ENCODE data around the gene AJUBA. TPM values are rescaled to one million over a fixed set of nuclear protein-coding genes. Genes with fewer than 3 reads are reported as not detected.
A peak's percentile ranks its signal among the peaks of the same experiment; 100 is the strongest.

The AJUBA gene
- total and polyA plus RNA-seq, 4 donors, result 7.2 to 34.2 (median 28.8) TPM

GRCh38 chr14:22929104-22929960 lies 53.0 kb downstream of the AJUBA start, which contains the start of gene PRMT5:
TSS of gene PRMT5 (minus strand) at chr14:22929376. CDS start at chr14:22929361, 15 bp downstream.
- H3K27ac ChIP-seq (ENCODE audit: low read depth in 1 of 2, low read length in 1 of 2), result peak within 1 kb of the TSS; percentile 90 to 94
- H3K4me1 ChIP-seq (ENCODE audit: control insufficient read depth in 5 of 5, insufficient read depth in 5 of 5, low read length in 5 of 5), result peaks cover 3 to 12% (median 5%) of the 10 kb centered on the region in 5 donors
- peaks cover 11 to 15% (median 12%) of the 10 kb centered on the region in 4 donors for H3K36me3 ChIP-seq (ENCODE audit: control insufficient read depth in 4 of 4, insufficient read depth in 4 of 4, low read length in 4 of 4)
- peak within 1 kb of the TSS; percentile 87 for H3K4me3 ChIP-seq
- TF ChIP-seq CTCF (IDR thresholded peaks at IDR 0.05; ENCODE audit: control extremely low read depth, extremely low read depth), result no peak
- 0 to 1% methylated on average over 51 of the region's 51 CpGs for WGBS, 2 donors
- peak; percentile 97 for ATAC-seq (ENCODE audit: insufficient read depth, low FRiP score)
- H3K9me3 ChIP-seq (ENCODE audit: control insufficient read depth in 4 of 4, insufficient read depth in 3 of 4, low read length in 3 of 4), result no peaks in the 10 kb centered on the region
- DNase-seq, result peak; percentile 100
- peak within 1 kb of the TSS; percentile 84 to 96 for H3K9ac ChIP-seq (ENCODE audit: insufficient read depth in 1 of 2, low read length in 2 of 2)
- H3K27me3 ChIP-seq (ENCODE audit: control insufficient read depth in 3 of 3, insufficient read depth in 3 of 3, low read length in 2 of 3), result no peaks in the 10 kb centered on the region

- no peak for ATAC-seq (ENCODE audit: insufficient read depth, low FRiP score)
- H3K9ac ChIP-seq (ENCODE audit: insufficient read depth in 1 of 2, low read length in 2 of 2), result peak overlapping the region; percentile 84 to 96
- 7 to 9% methylated on average over 12 of the region's 12 CpGs for WGBS, 2 donors
- no peak for DNase-seq
- H3K27me3 ChIP-seq (ENCODE audit: control insufficient read depth in 3 of 3, insufficient read depth in 3 of 3, low read length in 2 of 3), result no peaks in the 10 kb centered on the region
- peaks cover 17 to 23% (median 20%) of the 10 kb centered on the region in 4 donors for H3K36me3 ChIP-seq (ENCODE audit: control insufficient read depth in 4 of 4, insufficient read depth in 4 of 4, low read length in 4 of 4)
- H3K9me3 ChIP-seq (ENCODE audit: control insufficient read depth in 4 of 4, insufficient read depth in 3 of 4, low read length in 3 of 4), result no peaks in the 10 kb centered on the region
- H3K27ac ChIP-seq (ENCODE audit: low read depth in 1 of 2, low read length in 1 of 2), result peak overlapping the region; percentile 90 to 91
- H3K4me3 ChIP-seq, result peak overlapping the region; percentile 87
- peaks cover 3 to 12% (median 5%) of the 10 kb centered on the region in 5 donors for H3K4me1 ChIP-seq (ENCODE audit: control insufficient read depth in 5 of 5, insufficient read depth in 5 of 5, low read length in 5 of 5)
- TF ChIP-seq CTCF (IDR thresholded peaks at IDR 0.05; ENCODE audit: control extremely low read depth, extremely low read depth), result no peak
Observed at GRCh38 chr14:22928237-22929103, 53.9 kb downstream of the AJUBA start.

- H3K4me1 ChIP-seq (ENCODE audit: control insufficient read depth in 5 of 5, insufficient read depth in 5 of 5, low read length in 5 of 5), result peaks cover 3 to 12% (median 5%) of the 10 kb centered on the region in 5 donors
- no peak for DNase-seq
- H3K36me3 ChIP-seq (ENCODE audit: control insufficient read depth in 4 of 4, insufficient read depth in 4 of 4, low read length in 4 of 4), result peaks cover 30 to 35% (median 32%) of the 10 kb centered on the region in 4 donors
Observed at GRCh38 chr14:22926316-22926715, 56.0 kb downstream of the AJUBA start.

More at GRCh38 chr14:22926316-22926715, 56.0 kb downstream of the AJUBA start:
- TF ChIP-seq CTCF (IDR thresholded peaks at IDR 0.05; ENCODE audit: control extremely low read depth, extremely low read depth), result no peak
- H3K4me3 ChIP-seq, result no peak overlapping the region
- no peak for ATAC-seq (ENCODE audit: insufficient read depth, low FRiP score)
- no peak overlapping the region for H3K9ac ChIP-seq (ENCODE audit: insufficient read depth in 1 of 2, low read length in 2 of 2)
- 78 to 89% methylated on average over 4 of the region's 4 CpGs for WGBS, 2 donors
- no peaks in the 10 kb centered on the region for H3K27me3 ChIP-seq (ENCODE audit: control insufficient read depth in 3 of 3, insufficient read depth in 3 of 3, low read length in 2 of 3)
- H3K9me3 ChIP-seq (ENCODE audit: control insufficient read depth in 4 of 4, insufficient read depth in 3 of 4, low read length in 3 of 4), result no peaks in the 10 kb centered on the region
- H3K27ac ChIP-seq (ENCODE audit: low read depth in 1 of 2, low read length in 1 of 2), result no peak overlapping the region

Measured in lung (tissue), 12 donors.